Midbrain (tissue), 1 donor: ENCODE measurements around the gene AHSA1.
A peak's percentile ranks its signal among the peaks of the same experiment; 100 is the strongest.
"Not testable (repeated sequence)": the region's sequence is repeated elsewhere in the genome, so short reads cannot be mapped to it uniquely, and the experiment has no call there.

ENCODE experiments used
- DNase-seq: peaks from one replicate; lab custom pipeline; 2025; lab: John Stamatoyannopoulos, UW

AHSA1 gene

GRCh38 chr14:77457522-77458248, at the start of gene AHSA1, which contains the start of gene VIPAS39:
Gene AHSA1 (plus strand): TSS chr14:77458093. CDS start chr14:77458190, 97 bp downstream.
Gene VIPAS39 (minus strand): TSS chr14:77457601. CDS start chr14:77454102, 3,499 bp downstream.
- peak; percentile 99 for DNase-seq

GRCh38 chr14:77409131-77409533, 48.8 kb upstream of the AHSA1 start:
- no peak for DNase-seq

GRCh38 chr14:77415403-77416030, 42.4 kb upstream of the AHSA1 start:
- not testable (repeated sequence) for DNase-seq

- not testable (repeated sequence) for DNase-seq
Observed at GRCh38 chr14:77416098-77416497, 41.8 kb upstream of the AHSA1 start.

- no peak for DNase-seq
Observed at GRCh38 chr14:77416836-77417235, 41.1 kb upstream of the AHSA1 start.

GRCh38 chr14:77421201-77421600, 36.7 kb upstream of the AHSA1 start:
- DNase-seq = no peak

- DNase-seq = no peak
Observed at GRCh38 chr14:77423423-77423822, 34.5 kb upstream of the AHSA1 start, which contains the start of gene NOXRED1. Gene NOXRED1 (minus strand): TSS chr14:77423523. CDS start chr14:77422889, 634 bp downstream.

GRCh38 chr14:77424862-77425261, 33.0 kb upstream of the AHSA1 start:
- DNase-seq = no peak

- no peak for DNase-seq
Observed at GRCh38 chr14:77426396-77426795, 31.5 kb upstream of the AHSA1 start.

GRCh38 chr14:77436042-77436441, 21.9 kb upstream of the AHSA1 start:
- no peak for DNase-seq

- no peak for DNase-seq
Observed at GRCh38 chr14:77438596-77438995, 19.3 kb upstream of the AHSA1 start.

- no peak for DNase-seq
Observed at GRCh38 chr14:77439861-77440260, 18.0 kb upstream of the AHSA1 start.

- no peak for DNase-seq
Observed at GRCh38 chr14:77442196-77442595, 15.7 kb upstream of the AHSA1 start.

GRCh38 chr14:77455966-77456640, 1.8 kb upstream of the AHSA1 start:
- DNase-seq = no peak

GRCh38 chr14:77457115-77457521, 775 bp upstream of the AHSA1 start:
- DNase-seq = peak; percentile 30

GRCh38 chr14:77458249-77458950, 507 bp downstream of the AHSA1 start:
- no peak for DNase-seq

GRCh38 chr14:77459072-77459723, 1.3 kb downstream of the AHSA1 start:
- peak; percentile 82 for DNase-seq

GRCh38 chr14:77467801-77468200, 9.9 kb downstream of the AHSA1 start:
- DNase-seq = no peak

GRCh38 chr14:77469067-77469505, 11.2 kb downstream of the AHSA1 start:
- DNase-seq = no peak

- no peak for DNase-seq
Observed at GRCh38 chr14:77469539-77469938, 11.6 kb downstream of the AHSA1 start.

- no peak for DNase-seq
Observed at GRCh38 chr14:77470224-77470870, 12.5 kb downstream of the AHSA1 start.
